HG03066 (cell line): ENCODE data around the gene ATP1A1.

Source experiments
- ATAC-seq: cut with Tn5 transposase; IDR thresholded peaks from one replicate; pipeline ENCODE4 v1.9.1; 2021; ENCODE audit warnings: low read depth; ENCODE audit not compliant: unreplicated experiment

The ATP1A1 gene

DNA sequence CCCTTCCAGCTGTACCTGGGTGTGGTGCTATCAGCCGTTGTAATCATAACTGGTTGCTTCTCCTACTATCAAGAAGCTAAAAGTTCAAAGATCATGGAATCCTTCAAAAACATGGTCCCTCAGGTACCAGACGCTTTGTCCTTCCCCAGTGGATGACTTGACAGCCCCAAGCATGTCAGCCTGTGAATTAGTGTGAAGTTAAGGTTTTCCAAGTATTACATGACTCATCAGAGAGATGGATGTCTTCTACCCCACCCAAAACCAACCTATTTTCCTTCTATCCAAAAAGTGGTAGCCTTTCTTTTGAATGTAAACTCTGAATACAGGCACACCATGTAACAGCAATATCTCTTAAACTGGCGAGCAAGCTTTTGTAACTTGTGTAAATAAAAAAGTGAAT is 15.1 kb downstream of the ATP1A1 start:
- no peak for ATAC-seq

DNA sequence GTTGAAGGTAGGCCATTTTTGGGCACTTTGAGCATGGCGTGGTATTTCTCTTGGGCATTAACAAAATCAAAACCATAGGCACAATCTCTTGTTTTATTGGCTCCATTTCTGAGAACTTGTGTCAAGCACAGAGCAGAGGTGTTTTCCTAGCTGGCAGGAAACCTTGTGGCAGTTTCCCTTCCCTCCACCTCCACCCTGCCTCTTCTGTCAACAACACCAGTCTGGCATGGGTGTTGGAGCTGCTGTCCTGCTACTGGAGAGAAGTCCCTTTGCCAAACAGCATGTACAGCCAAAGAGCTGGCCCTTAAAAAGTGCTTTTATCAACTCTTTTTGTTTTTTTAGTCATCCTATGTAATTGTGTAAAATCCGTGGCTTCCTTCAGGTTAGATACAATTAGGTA is 16.0 kb downstream of the ATP1A1 start:
- ATAC-seq: no peak

- no peak for ATAC-seq
Observed at GRCh38 chr1:116389686-116390085, 16.6 kb downstream of the ATP1A1 start.

DNA sequence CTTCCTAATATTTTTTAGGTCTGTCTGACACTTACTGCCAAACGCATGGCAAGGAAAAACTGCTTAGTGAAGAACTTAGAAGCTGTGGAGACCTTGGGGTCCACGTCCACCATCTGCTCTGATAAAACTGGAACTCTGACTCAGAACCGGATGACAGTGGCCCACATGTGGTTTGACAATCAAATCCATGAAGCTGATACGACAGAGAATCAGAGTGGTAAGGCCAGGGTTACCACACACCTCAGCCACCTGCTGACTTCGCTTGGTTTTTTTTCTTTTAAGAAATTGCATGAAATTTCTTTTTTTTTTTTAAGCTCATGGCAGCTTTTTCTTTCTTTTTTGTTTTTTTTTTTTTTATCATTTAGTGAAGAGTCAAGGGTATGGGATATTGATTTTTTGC is 17.2 kb downstream of the ATP1A1 start:
- ATAC-seq: peak; percentile 91

DNA sequence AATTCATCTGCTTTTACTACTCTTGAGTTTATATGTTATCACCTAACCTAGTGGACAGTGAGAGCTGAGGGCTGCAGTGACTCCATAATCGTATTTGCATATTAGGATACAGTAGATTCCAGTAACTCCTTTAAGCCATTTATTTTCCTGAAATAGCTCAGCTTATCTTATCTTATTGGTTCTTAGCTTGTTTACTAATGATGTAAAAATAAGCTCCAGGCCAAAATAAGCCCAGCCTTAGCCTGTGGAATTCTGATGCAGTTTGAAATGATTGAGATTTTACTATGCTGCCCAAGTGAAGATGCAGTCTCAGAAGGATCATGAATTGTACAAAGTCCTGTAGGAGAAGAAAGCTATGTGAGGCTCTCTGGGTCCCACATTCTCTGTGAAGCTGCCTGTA is 18.1 kb downstream of the ATP1A1 start:
- no peak for ATAC-seq

DNA sequence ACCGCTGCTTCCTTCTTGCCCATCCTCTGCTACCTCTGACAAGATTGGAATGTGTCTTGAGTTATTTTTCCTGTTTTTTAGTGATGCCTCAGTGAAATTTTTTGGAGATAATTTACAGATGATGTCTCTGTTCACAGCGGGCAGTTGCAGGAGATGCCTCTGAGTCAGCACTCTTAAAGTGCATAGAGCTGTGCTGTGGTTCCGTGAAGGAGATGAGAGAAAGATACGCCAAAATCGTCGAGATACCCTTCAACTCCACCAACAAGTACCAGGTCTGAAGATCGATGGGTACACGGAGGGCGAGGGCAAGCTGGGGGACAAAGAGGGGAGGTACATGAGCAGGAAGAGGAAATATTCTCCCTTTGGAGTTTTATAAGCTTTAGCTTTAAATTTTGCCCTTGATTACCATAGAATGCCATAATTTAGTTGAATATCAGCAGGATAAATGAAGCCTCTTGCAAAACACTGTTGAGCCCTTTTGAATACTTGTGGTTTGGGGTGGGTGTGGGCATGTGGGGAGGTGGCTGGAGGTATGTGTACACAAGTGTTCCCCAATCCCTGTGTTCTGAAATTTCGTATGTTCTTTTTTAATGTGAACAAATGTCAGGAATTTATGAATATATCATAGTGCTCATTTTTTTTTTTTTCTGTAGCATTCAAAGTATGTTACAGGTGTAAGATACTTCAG is 19.8 kb downstream of the ATP1A1 start:
- ATAC-seq: no peak

- no peak for ATAC-seq
Observed at GRCh38 chr1:116393792-116394191, 20.7 kb downstream of the ATP1A1 start.

GRCh38 chr1:116394270-116394669 is 21.2 kb downstream of the ATP1A1 start:
- ATAC-seq: no peak

- no peak for ATAC-seq
Observed at GRCh38 chr1:116396769-116397168, 23.7 kb downstream of the ATP1A1 start.

- ATAC-seq: no peak
Observed at GRCh38 chr1:116397728-116398127, 24.7 kb downstream of the ATP1A1 start.

DNA sequence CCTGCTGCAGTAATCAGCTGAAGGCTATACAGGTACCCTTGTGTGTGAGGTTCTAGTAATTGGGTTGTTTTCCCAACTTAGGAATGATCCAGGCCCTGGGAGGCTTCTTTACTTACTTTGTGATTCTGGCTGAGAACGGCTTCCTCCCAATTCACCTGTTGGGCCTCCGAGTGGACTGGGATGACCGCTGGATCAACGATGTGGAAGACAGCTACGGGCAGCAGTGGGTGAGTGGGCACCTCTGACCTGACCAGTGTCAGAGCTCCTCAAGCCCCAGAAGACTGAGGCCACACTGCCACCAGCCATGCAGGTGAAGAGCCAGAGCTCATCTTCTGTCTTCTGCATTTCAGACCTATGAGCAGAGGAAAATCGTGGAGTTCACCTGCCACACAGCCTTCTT is 27.7 kb downstream of the ATP1A1 start:
- ATAC-seq: no peak

- no peak for ATAC-seq
Observed at GRCh38 chr1:116401646-116402176, 28.7 kb downstream of the ATP1A1 start.

GRCh38 chr1:116402333-116402732 is 29.3 kb downstream of the ATP1A1 start:
- ATAC-seq: no peak

DNA sequence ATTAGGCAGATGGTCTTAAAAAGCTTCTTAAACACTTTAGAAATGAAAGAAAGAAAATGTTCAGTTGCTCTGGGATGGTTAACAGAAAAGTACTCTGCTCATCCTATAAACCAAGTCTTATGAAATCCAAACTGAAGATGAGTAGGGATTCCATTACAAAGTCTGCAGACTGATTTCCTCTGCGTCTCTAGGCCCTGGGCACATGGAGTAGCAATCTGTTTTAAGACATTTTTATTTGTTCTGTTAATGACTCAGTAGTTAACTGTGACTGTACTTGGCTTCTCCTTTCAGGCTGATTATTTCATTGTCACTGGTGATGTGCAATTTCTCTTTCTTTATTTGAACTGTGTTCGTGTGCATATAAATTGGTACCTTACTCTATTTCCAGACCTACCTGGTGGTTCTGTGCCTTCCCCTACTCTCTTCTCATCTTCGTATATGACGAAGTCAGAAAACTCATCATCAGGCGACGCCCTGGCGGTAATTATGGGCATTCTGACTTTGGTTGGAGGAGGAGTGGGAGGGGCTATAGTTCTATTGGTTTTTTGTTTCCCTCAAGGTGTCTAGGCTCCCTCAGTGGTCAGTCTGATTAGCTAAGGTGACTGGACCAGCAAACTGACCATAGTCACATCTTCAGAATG is 30.6 kb downstream of the ATP1A1 start:
- ATAC-seq: no peak

- no peak for ATAC-seq
Observed at GRCh38 chr1:116404699-116405098, 31.7 kb downstream of the ATP1A1 start.

GRCh38 chr1:116405241-116406135 is 32.4 kb downstream of the ATP1A1 start:
- no peak for ATAC-seq

GRCh38 chr1:116407033-116407432 is 34.0 kb downstream of the ATP1A1 start:
- ATAC-seq: no peak

DNA sequence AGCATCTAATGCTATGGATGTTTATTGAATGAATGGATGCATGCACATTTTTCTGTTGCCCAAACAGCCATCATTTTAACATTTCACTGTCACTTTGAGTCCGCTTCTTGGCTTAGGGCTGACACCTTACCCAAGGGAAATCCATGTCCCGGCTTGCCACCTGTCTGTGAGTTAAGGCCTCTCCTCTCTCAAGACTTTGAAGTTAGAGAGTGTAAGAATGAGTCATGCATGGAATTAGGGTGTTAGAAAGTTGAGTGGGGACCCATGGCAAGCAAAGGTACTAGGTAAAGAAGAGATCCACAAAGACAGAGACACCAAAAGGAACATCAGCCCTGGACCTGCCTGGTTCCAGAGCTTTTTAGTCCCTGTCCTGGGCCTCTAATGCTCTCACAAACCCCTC is 35.1 kb downstream of the ATP1A1 start:
- ATAC-seq: no peak

- no peak for ATAC-seq
Observed at GRCh38 chr1:116408803-116409720, 36.0 kb downstream of the ATP1A1 start.

GRCh38 chr1:116409751-116410191 is 36.7 kb downstream of the ATP1A1 start:
- ATAC-seq: no peak
